ENCODE results near the gene NAT8L. TPM values are rescaled to one million over a fixed set of nuclear protein-coding genes. Genes with fewer than 3 reads are reported as not detected.
A peak's percentile ranks its signal among the peaks of the same experiment; 100 is the strongest.

Gene NAT8L
- total RNA-seq, 2 experiments from 2014 or later, result not detected

GRCh38 chr4:2047031-2047660 lies 12.0 kb upstream of the NAT8L start:
- DNase-seq (peak in 1 of 14 experiments; percentile 21), ATAC-seq (ENCODE audit: poor library complexity) (no peak)
- H3K4me3 Mint-ChIP-seq, result no peak overlapping the region
- peaks cover 14% of the 10 kb centered on the region for H3K4me1 ChIP-seq (ENCODE audit: insufficient read depth, low read length)
- intact Hi-C loops (cut with DNase I, micrococcal nuclease), result no loop called here
- POLR2A ChIA-PET, result no interaction called here
- no peaks in the 10 kb centered on the region for H3K36me3 ChIP-seq (ENCODE audit: insufficient read depth, low read length)
- TF ChIP-seq, protein P1, sequence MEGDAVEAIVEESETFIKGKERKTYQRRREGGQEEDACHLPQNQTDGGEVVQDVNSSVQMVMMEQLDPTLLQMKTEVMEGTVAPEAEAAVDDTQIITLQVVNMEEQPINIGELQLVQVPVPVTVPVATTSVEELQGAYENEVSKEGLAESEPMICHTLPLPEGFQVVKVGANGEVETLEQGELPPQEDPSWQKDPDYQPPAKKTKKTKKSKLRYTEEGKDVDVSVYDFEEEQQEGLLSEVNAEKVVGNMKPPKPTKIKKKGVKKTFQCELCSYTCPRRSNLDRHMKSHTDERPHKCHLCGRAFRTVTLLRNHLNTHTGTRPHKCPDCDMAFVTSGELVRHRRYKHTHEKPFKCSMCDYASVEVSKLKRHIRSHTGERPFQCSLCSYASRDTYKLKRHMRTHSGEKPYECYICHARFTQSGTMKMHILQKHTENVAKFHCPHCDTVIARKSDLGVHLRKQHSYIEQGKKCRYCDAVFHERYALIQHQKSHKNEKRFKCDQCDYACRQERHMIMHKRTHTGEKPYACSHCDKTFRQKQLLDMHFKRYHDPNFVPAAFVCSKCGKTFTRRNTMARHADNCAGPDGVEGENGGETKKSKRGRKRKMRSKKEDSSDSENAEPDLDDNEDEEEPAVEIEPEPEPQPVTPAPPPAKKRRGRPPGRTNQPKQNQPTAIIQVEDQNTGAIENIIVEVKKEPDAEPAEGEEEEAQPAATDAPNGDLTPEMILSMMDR (IDR thresholded peaks at IDR 0.05), result no peak
- CTCF ChIA-PET, result no interaction called here
- no peak overlapping the region for H3K27ac Mint-ChIP-seq
- H3K4me3 ChIP-seq (ENCODE audit: low read length), result no peak overlapping the region
- no peaks in the 10 kb centered on the region for H3K36me3 Mint-ChIP-seq (ENCODE audit: low read depth)
- H3K4me1 Mint-ChIP-seq (ENCODE audit: low read depth), result no peaks in the 10 kb centered on the region
- peaks cover 34% of the 10 kb centered on the region for H3K27me3 Mint-ChIP-seq
- peaks cover 14 to 24% of the 10 kb centered on the region in 2 experiments for H3K27me3 ChIP-seq (ENCODE audit: control insufficient read depth in 1 of 2, insufficient read depth in 2 of 2, low read length in 2 of 2)
- H3K27ac ChIP-seq (ENCODE audit: low read depth in 1 of 2, low read length in 2 of 2), result no peak overlapping the region
- H3K9me3 ChIP-seq (ENCODE audit: control insufficient read depth in 1 of 2, insufficient read depth in 1 of 2, low read length in 2 of 2), result peaks cover 0 to 30% of the 10 kb centered on the region in 2 experiments
- H3K9me3 Mint-ChIP-seq, result no peaks in the 10 kb centered on the region

DNA sequence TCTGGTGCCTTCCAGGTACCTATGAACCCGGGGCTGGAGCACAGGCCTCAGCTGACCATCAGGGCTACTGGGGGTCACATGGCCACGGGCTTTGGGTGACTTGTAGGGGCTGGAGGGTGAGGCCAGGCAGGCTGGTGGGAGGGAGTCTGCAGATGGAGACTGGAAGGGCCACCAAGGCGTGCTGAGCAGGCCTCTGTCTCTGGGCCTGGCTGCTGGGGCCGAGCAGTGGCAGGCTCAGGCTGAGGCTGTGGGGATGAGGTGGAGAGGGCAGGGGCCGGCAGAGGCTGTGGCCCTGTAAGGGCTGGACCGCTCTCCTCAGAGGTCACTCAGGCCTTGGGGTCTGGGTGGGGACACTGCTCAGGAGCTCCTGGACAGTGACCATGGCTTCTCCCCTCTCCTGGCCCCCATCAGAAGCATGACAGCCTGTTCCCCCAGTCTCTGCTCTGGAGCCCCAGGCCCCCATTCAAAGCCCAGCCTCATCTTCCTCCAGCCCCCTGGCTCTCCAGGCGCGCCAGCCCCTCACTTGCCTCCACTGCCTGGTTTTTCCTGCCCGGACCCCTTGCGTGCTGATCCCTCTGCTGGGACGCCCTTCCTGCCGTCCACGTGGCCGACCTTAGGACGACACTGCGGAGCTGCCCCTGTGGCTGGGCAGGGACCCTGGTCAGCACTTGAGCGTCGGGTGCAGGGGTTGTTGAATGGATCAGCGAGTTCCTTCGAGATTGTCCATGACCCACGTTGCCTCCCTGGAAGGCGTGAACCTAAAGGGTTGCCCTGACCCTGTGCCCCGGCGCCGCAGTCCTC lies 11.1 kb upstream of the NAT8L start:
- Histone ChIP-seq H3K4me1 (ENCODE audit: insufficient read depth, low read length) (peaks cover 8% of the 10 kb centered on the region), H3K36me3 (ENCODE audit: insufficient read depth, low read length) (no peaks in the 10 kb centered on the region), H3K27me3 (ENCODE audit: control insufficient read depth in 1 of 2, insufficient read depth in 2 of 2, low read length in 2 of 2) (peaks cover 14 to 29% of the 10 kb centered on the region in 2 experiments), H3K4me3 (ENCODE audit: low read length) (no peak overlapping the region), H3K27ac (ENCODE audit: low read depth in 1 of 2, low read length in 2 of 2) (no peak overlapping the region), H3K9me3 (ENCODE audit: control insufficient read depth in 1 of 2, insufficient read depth in 1 of 2, low read length in 2 of 2) (peaks cover 0 to 30% of the 10 kb centered on the region in 2 experiments)
- TF ChIP-seq, protein P1 (IDR thresholded peaks at IDR 0.05), result no peak
- no peak overlapping the region for H3K27ac Mint-ChIP-seq
- CTCF ChIA-PET, result no interaction called here
- POLR2A ChIA-PET, result no interaction called here
- no peaks in the 10 kb centered on the region for H3K36me3 Mint-ChIP-seq (ENCODE audit: low read depth)
- DNase-seq (peak in 1 of 14 experiments; percentile 26), ATAC-seq (ENCODE audit: poor library complexity) (no peak)
- no peaks in the 10 kb centered on the region for H3K9me3 Mint-ChIP-seq
- intact Hi-C loops (cut with DNase I, micrococcal nuclease), result no loop called here
- H3K4me1 Mint-ChIP-seq (ENCODE audit: low read depth), result no peaks in the 10 kb centered on the region
- peaks cover 39% of the 10 kb centered on the region for H3K27me3 Mint-ChIP-seq
- no peak overlapping the region for H3K4me3 Mint-ChIP-seq

DNA sequence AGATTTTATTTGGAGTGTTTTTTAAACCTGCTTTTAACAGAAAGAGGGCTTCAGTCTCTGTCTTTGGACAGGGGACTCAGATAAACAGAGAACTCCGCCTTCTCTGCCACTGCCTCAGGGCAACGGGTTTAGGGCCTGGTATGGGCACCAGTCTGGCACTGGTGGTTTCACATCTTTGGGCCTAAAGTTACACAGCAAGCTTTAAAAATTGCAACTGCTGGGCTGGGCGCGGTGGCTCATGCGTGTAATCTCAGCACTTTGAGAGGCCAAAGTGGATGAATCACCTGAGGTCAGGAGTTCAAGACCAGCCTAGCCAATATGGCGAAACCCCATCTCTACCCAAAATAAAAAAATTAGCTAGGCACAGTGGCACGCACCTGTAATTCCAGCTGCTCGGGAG lies 10.3 kb upstream of the NAT8L start:
- peaks cover 14 to 29% of the 10 kb centered on the region in 2 experiments for H3K27me3 ChIP-seq (ENCODE audit: control insufficient read depth in 1 of 2, insufficient read depth in 2 of 2, low read length in 2 of 2)
- H3K9me3 Mint-ChIP-seq, result no peaks in the 10 kb centered on the region

More for the DNA sequence above, 10.3 kb upstream of the NAT8L start:
- Histone ChIP-seq H3K9me3 (ENCODE audit: control insufficient read depth in 1 of 2, insufficient read depth in 1 of 2, low read length in 2 of 2) (peaks cover 0 to 30% of the 10 kb centered on the region in 2 experiments), H3K27ac (ENCODE audit: low read depth in 1 of 2, low read length in 2 of 2) (no peak overlapping the region), H3K4me3 (ENCODE audit: low read length) (no peak overlapping the region), H3K36me3 (ENCODE audit: insufficient read depth, low read length) (no peaks in the 10 kb centered on the region), H3K4me1 (ENCODE audit: insufficient read depth, low read length) (peaks cover 4% of the 10 kb centered on the region)
- CTCF ChIA-PET, result no interaction called here
- POLR2A ChIA-PET, result no interaction called here
- H3K27me3 Mint-ChIP-seq, result peaks cover 40% of the 10 kb centered on the region
- ATAC-seq (ENCODE audit: poor library complexity) (no peak), DNase-seq (peak in 1 of 14 experiments; percentile 23)
- no peak overlapping the region for H3K4me3 Mint-ChIP-seq
- no peak overlapping the region for H3K27ac Mint-ChIP-seq
- no peaks in the 10 kb centered on the region for H3K36me3 Mint-ChIP-seq (ENCODE audit: low read depth)
- no peaks in the 10 kb centered on the region for H3K4me1 Mint-ChIP-seq (ENCODE audit: low read depth)
- intact Hi-C loops (cut with DNase I, micrococcal nuclease), result no loop called here
- TF ChIP-seq, protein P1 (IDR thresholded peaks at IDR 0.05), result no peak
